ENCODE data around the gene NPDC1. TPM values are rescaled to one million over a fixed set of nuclear protein-coding genes. Genes with fewer than 3 reads are reported as not detected.

NPDC1 gene
- total RNA-seq, 4 donors from 2014 or later: 25.2 to 221 (median 59.2) TPM

DNA sequence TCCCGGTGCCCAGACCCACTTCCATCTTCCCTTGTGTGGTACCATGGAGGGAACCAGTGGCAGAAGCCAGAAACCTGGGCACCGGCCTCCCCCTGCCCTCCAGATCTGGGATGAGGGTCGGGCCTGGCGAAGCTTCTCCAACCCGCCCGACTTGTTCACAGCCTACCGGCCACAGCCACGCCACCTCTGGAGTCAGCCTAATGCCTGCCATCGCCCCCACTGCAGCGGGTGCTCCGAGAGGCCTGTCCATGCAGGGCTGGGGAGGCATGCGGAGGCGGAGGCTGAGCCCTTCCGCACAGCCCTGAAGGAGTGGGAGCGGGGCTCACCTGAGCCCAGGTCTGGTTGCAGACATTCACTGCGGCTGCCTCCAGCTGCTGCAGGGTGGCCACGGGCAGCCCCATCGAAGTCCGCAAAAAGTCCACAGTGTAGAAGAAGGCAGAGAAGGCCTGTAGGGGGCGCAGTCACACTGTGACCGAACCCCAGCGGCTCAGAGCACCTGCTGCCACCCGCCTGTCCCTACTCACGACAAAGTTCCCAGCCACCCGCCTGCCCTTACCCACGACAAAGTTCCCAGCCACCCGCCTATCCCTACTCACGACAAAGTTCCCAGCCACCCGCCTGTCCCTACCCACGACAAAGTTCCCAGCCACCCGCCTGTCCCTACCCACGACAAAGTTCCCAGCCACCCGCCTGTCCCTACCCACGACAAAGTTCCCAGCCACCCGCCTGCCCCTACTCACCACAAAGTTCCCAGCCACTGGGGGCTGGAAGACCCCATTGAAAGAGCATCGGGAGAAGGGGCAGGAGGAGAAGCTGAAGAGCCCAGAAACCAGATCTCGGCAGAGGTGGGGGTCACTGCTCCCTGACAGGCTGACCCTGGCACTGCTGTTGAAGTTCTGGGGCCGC lies 3.8 kb upstream of the NPDC1 start:
- Histone ChIP-seq H3K27me3 (peaks cover 5 to 13% of the 10 kb centered on the region in 2 donors), H3K4me3 (no peak overlapping the region), H3K27ac (no peak overlapping the region), H3K4me1 (peaks cover 0 to 21% of the 10 kb centered on the region in 2 donors), H3K9me3 (no peaks in the 10 kb centered on the region), H3K36me3 (no peaks in the 10 kb centered on the region)
- intact Hi-C loops (cut with DNase I; ENCODE audit: low total_unique reads): no loop called here
- DNase-seq: no peak
- TF ChIP-seq CTCF (IDR thresholded peaks at IDR 0.05): peak; percentile 9 to 44 (median 26)
- no peak for TF ChIP-seq POLR2A (IDR thresholded peaks at IDR 0.05)

- H3K4me3 ChIP-seq: no peak overlapping the region
- H3K36me3 ChIP-seq: no peaks in the 10 kb centered on the region
- H3K4me1 ChIP-seq: peaks cover 0 to 14% of the 10 kb centered on the region in 2 donors
- H3K9me3 ChIP-seq: no peaks in the 10 kb centered on the region
- intact Hi-C loops (cut with DNase I; ENCODE audit: low total_unique reads): no loop called here
- no peak overlapping the region for H3K27ac ChIP-seq
- peaks cover 5 to 13% of the 10 kb centered on the region in 2 donors for H3K27me3 ChIP-seq
- no peak for TF ChIP-seq CTCF (IDR thresholded peaks at IDR 0.05)
- no peak for TF ChIP-seq POLR2A (IDR thresholded peaks at IDR 0.05)
- no peak for DNase-seq
Observed at GRCh38 chr9:137048655-137049543, 2.9 kb upstream of the NPDC1 start.

DNA sequence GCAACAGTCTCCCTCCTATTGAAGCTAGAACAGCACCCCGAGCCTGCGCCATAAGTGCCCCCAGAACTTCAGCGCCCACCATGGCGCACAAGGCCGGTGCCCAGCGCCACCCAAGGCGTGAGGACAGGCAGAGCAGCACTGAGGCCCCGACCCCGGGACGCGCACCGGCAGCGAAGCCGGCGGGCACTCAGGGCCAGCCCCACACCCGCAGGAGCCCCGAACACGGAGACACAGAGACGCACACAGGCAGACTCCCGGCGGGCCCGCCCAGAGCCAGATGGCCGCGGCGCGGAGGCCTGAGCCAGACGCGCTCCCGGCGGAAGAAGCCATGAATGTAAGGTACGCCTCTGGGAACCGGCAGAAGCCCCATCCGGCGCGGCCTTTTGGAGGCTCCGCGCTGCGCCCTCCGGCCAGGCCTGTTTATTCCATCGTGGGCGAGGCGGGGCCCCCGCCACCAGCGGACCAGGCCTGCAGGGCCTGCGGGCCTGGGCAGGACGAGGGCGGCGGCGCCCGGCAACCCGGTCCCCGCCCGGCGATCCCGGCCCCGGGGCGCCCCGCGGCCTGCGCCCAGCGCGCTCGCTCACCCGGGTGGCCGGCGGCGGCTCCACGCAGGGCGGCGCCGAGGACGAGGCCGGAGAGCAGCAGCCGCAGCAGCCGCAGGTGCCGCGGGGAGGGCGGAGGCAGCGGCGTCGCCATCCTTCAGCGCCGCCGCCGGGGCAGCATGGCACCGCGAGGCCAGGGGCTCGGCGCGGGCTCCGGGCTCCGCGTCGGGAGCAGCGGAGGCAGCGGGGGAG lies 486 bp downstream of the NPDC1 start:
- H3K27ac ChIP-seq: peak overlapping the region; percentile 33 to 57
- DNase-seq: no peak
- peaks cover 0 to 5% of the 10 kb centered on the region in 2 donors for H3K4me1 ChIP-seq
- peaks cover 0 to 13% of the 10 kb centered on the region in 2 donors for H3K27me3 ChIP-seq
- no peaks in the 10 kb centered on the region for H3K36me3 ChIP-seq
- peak overlapping the region; percentile 41 to 42 for H3K4me3 ChIP-seq
- TF ChIP-seq POLR2A (IDR thresholded peaks at IDR 0.05) (no peak), CTCF (IDR thresholded peaks at IDR 0.05) (no peak)
- intact Hi-C loops (cut with DNase I; ENCODE audit: low total_unique reads): no loop called here
- no peaks in the 10 kb centered on the region for H3K9me3 ChIP-seq

DNA sequence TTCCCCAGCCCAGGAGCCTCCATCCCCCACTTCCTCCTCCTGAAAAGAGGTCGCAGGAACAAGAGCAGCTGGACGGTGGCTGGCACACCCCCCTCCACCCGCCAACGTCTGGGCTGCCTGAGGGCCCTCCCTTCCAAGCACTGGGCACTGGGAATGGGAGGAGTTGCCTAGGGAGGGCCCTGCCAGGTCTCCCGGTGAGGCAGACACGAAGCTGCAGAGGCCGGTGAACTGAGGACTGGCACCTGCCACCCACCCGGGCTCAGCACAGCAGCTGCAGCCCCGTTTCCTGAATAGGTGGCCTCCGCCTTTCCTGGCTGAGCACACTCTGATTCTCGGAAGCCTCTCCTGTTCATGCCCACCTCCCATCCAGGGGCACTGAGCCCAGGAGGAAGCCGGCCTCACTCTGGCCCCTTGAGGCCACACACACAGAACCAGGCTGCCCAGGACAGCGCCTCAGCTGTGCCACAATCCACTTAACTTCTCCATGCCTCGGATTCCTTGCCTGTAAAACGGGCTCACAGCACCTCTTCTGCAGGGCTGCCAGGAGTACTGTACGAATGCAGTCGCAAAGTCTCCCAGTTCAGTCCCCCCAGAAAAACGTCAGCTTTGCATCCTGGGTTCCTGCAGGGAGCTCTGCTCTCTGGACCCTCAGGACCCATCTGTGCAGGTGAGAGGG lies 1.3 kb downstream of the NPDC1 start:
- Histone ChIP-seq H3K4me1 (peaks cover 0 to 5% of the 10 kb centered on the region in 2 donors), H3K4me3 (peak overlapping the region; percentile 41 to 42), H3K36me3 (no peaks in the 10 kb centered on the region), H3K27me3 (peaks cover 0 to 12% of the 10 kb centered on the region in 2 donors), H3K9me3 (no peaks in the 10 kb centered on the region), H3K27ac (peak overlapping the region; percentile 36 to 50)
- DNase-seq: peak in 1 of 2 donors; percentile 52
- TF ChIP-seq CTCF (IDR thresholded peaks at IDR 0.05): no peak
- peak in 1 of 2 donors; percentile 15 for TF ChIP-seq POLR2A (IDR thresholded peaks at IDR 0.05)
- intact Hi-C loops (cut with DNase I; ENCODE audit: low total_unique reads): no loop called here
